ENCODE measurements around the gene TBC1D22A. TPM values are rescaled to one million over a fixed set of nuclear protein-coding genes. Genes with fewer than 3 reads are reported as not detected.

Gene TBC1D22A
- total and polyA plus RNA-seq, 10 of the 15 experiments (the other 5 are each of a cell fraction or from before 2014, with no cell fraction given), result 0.63 to 44.7 (median 27.4) TPM

DNA sequence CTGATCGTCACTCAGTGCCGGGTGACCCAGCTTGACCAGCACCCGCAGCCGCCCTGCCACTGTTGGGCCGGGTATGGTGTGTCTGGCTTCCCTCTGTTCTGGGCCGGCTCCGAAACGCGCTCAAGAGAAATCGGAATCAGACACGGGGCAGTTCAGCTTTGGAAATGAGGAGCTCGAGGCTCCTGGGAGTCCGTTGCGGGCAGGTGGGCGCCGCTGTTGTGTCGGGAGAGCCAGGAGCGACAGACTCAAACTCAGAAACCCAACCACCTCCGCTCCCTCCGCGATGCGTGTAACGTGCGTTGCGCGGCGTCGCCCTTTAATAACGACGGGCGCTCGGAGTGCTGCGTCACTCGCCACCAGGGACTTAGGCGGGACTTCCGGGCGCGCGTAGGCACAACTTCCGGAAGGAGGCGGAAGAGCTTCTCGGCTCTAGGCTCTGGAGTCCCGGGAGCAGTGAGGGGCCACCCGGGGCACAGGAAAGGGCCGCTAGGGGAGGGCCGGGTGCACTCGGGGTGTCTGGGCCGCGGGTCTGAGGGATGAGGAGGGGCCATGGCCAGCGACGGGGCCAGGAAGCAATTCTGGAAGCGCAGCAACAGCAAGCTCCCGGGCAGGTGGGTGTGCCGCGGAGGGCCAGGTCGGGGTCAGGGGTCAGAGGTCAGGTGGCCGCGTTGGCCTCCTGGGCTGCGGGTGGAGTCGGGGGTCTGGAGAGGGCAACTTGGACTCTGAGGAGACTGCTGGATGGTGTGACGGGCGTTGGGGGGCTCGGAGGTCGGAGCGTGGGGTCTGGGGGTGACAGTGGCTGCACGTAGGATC, at the start of gene TBC1D22A (continued):
- TF ChIP-seq RCOR1 (conservative IDR thresholded peaks at IDR 0.05; ENCODE audit: low read depth, low read length) (no peak), KAT2A (conservative IDR thresholded peaks at IDR 0.05; ENCODE audit: control insufficient read depth, low read depth, low read length) (no peak), BACH1 (IDR thresholded peaks at IDR 0.05; ENCODE audit: borderline replicate concordance) (0 out of 2 replicates have a peak, but pooled peaks have one; percentile 20), BCL11A (IDR thresholded peaks at IDR 0.05; ENCODE audit: low read depth, low read length) (no peak), RELA (IDR thresholded peaks at IDR 0.05; ENCODE audit: borderline replicate concordance, partially characterized antibody) (no peak), SREBF2 (IDR thresholded peaks at IDR 0.05; ENCODE audit: low read length) (no peak), PBX3 (IDR thresholded peaks at IDR 0.05; ENCODE audit: insufficient replicate concordance, low read depth, low read length) (peak; percentile 31), WRNIP1 (IDR thresholded peaks at IDR 0.05; ENCODE audit: borderline replicate concordance, low read depth, low read length) (no peak), KDM1A (IDR thresholded peaks at IDR 0.05; ENCODE audit: borderline replicate concordance) (no peak), ELK1 (IDR thresholded peaks at IDR 0.05; ENCODE audit: low read depth, low read length) (peak; percentile 72), GATAD2B (conservative IDR thresholded peaks at IDR 0.05; ENCODE audit: low read depth) (peak; percentile 77), JUNB (IDR thresholded peaks at IDR 0.05) (no peak; the same call in 1 of the 2 replicates), ETV6 (conservative IDR thresholded peaks at IDR 0.05 in 1 of 2, IDR thresholded peaks at IDR 0.05 in 1 of 2; ENCODE audit: borderline replicate concordance in 1 of 2, low read depth in 1 of 2) (no peak), MYC (IDR thresholded peaks at IDR 0.05; ENCODE audit: insufficient read depth, insufficient read length, insufficient replicate concordance, low read length, severe bottlenecking) (no peak), RELB (IDR thresholded peaks at IDR 0.05; ENCODE audit: low read depth) (no peak; the same call in none of the 2 replicates)
- TF ChIP-seq, protein P1, sequence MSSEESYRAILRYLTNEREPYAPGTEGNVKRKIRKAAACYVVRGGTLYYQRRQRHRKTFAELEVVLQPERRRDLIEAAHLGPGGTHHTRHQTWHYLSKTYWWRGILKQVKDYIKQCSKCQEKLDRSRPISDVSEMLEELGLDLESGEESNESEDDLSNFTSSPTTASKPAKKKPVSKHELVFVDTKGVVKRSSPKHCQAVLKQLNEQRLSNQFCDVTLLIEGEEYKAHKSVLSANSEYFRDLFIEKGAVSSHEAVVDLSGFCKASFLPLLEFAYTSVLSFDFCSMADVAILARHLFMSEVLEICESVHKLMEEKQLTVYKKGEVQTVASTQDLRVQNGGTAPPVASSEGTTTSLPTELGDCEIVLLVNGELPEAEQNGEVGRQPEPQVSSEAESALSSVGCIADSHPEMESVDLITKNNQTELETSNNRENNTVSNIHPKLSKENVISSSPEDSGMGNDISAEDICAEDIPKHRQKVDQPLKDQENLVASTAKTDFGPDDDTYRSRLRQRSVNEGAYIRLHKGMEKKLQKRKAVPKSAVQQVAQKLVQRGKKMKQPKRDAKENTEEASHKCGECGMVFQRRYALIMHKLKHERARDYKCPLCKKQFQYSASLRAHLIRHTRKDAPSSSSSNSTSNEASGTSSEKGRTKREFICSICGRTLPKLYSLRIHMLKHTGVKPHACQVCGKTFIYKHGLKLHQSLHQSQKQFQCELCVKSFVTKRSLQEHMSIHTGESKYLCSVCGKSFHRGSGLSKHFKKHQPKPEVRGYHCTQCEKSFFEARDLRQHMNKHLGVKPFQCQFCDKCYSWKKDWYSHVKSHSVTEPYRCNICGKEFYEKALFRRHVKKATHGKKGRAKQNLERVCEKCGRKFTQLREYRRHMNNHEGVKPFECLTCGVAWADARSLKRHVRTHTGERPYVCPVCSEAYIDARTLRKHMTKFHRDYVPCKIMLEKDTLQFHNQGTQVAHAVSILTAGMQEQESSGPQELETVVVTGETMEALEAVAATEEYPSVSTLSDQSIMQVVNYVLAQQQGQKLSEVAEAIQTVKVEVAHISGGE (CRISPR knock-in tag; IDR thresholded peaks at IDR 0.05), result no peak
- TF ChIP-seq, protein P2, sequence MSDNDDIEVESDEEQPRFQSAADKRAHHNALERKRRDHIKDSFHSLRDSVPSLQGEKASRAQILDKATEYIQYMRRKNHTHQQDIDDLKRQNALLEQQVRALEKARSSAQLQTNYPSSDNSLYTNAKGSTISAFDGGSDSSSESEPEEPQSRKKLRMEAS (IDR thresholded peaks at IDR 0.05; ENCODE audit: low read depth, low read length), result peak; percentile 57; the same call in 1 of the 2 replicates
- TF ChIP-seq, protein P3, sequence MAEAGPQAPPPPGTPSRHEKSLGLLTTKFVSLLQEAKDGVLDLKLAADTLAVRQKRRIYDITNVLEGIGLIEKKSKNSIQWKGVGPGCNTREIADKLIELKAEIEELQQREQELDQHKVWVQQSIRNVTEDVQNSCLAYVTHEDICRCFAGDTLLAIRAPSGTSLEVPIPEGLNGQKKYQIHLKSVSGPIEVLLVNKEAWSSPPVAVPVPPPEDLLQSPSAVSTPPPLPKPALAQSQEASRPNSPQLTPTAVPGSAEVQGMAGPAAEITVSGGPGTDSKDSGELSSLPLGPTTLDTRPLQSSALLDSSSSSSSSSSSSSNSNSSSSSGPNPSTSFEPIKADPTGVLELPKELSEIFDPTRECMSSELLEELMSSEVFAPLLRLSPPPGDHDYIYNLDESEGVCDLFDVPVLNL (IDR thresholded peaks at IDR 0.05; ENCODE audit: low read depth, low read length), result no peak

Data from GM12878 (cell line).